Measurements from ENCODE around the gene KY.

GRCh38 chr3:134693226-134693625, 42.4 kb upstream of the KY start:
- TF ChIP-seq CTCF (conservative IDR thresholded peaks at IDR 0.05; ENCODE audit: low read length) (no peak), EZH2phosphoT487 (IDR thresholded peaks at IDR 0.05; ENCODE audit: borderline replicate concordance, low read depth, low read length) (no peak)

All from OCI-LY7 (cell line).